Activated CD4-positive, CD25-positive, alpha-beta regulatory T cell treated with anti-CD3 and anti-CD28 coated beads, Interleukin-2, amount 50 U/mL, for 16 hours (primary cell): ENCODE data around the gene LBX1.
A peak's percentile ranks its signal among the peaks of the same experiment; 100 is the strongest.

Source experiments
- DNase-seq: peaks from one replicate; pipeline ENCODE4 v3.0.0-alpha.2; 2020; ENCODE audit warnings: low read depth, low spot score

Gene LBX1

GRCh38 chr10:101225846-101226421, 3.3 kb downstream of the LBX1 start:
- DNase-seq, result no peak

GRCh38 chr10:101224910-101225823, 4.1 kb downstream of the LBX1 start:
- no peak for DNase-seq

- no peak for DNase-seq
These were observed 5.0 kb downstream of the LBX1 start for GRCh38 chr10:101224060-101224909.

- no peak for DNase-seq
These were observed 5.8 kb downstream of the LBX1 start for GRCh38 chr10:101223274-101224059.

GRCh38 chr10:101222683-101223273, 6.5 kb downstream of the LBX1 start:
- DNase-seq, result no peak

- DNase-seq, result no peak
These were observed 7.2 kb downstream of the LBX1 start for GRCh38 chr10:101221963-101222531.

- DNase-seq, result no peak
These were observed 7.7 kb downstream of the LBX1 start for GRCh38 chr10:101221549-101221948.

GRCh38 chr10:101219946-101220451, 9.3 kb downstream of the LBX1 start:
- no peak for DNase-seq

- DNase-seq, result no peak
These were observed 9.9 kb downstream of the LBX1 start for GRCh38 chr10:101219139-101219945.

- no peak for DNase-seq
These were observed 10.7 kb downstream of the LBX1 start for GRCh38 chr10:101218351-101219138.

- no peak for DNase-seq
These were observed 11.6 kb downstream of the LBX1 start for GRCh38 chr10:101217450-101218281.

GRCh38 chr10:101217044-101217425, 12.2 kb downstream of the LBX1 start:
- DNase-seq, result no peak

GRCh38 chr10:101216207-101217043, 12.8 kb downstream of the LBX1 start:
- no peak for DNase-seq

- no peak for DNase-seq
These were observed 13.7 kb downstream of the LBX1 start for GRCh38 chr10:101215397-101216206.

- DNase-seq, result peak; percentile 44
These were observed 14.5 kb downstream of the LBX1 start for GRCh38 chr10:101214446-101215396.
